Measurements from ENCODE around the gene TVP23C. TPM values are rescaled to one million over a fixed set of nuclear protein-coding genes. Genes with fewer than 3 reads are reported as not detected.

TVP23C gene
- total RNA-seq, 1 experiment from 2014 or later: 14.1 TPM

DNA sequence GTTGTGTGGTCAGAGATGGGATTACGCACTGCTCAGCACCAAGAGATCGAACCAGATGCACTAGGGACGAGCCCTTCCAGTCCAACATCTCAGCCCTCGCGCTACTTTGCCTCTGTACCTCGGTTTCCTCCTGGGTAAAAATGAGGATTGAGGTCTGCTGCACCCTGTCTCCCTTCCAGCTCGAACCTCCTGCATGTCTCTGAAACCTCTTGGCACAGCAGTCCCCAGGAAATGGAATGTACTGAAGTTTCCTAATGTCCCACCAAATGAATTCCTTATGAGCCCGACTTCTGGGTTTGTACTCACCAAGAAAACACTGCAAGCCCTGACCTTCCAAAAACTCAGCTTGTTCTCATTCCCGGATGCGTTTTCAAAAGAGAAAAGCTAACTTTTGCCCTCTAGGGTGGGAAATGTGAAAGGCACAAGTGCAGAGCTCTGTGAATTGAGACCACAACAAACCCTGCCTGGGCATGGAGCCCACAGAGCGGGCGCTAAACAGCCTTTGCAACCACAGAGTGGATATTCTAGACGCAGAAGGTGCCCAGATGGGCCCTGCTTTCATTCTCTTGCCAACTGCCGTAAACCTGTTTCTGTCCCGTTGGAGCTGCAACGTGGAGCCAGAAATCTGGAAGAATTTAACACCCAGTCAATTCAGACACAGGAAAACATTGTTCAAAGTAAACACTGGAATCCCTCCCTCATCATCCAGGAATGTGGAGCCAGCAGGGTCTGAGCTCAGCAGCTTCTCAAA, 106.1 kb downstream of the TVP23C start:
- Histone ChIP-seq H3K4me2 (ENCODE audit: low read length) (no peak overlapping the region), H3K9ac (ENCODE audit: low read length) (no peak overlapping the region), H2AFZ (ENCODE audit: low read depth, low read length, poor library complexity, severe bottlenecking) (no peak overlapping the region), H3K27ac (ENCODE audit: low read depth, low read length) (no peak overlapping the region), H3K4me1 (ENCODE audit: control insufficient read depth in 1 of 2, insufficient read depth in 2 of 2, low read length in 2 of 2) (no peaks in the 10 kb centered on the region), H3K4me3 (replicated peaks in 1 of 2; ENCODE audit: low read depth in 1 of 2, low read length in 2 of 2) (no peak overlapping the region), H3K9me3 (ENCODE audit: control insufficient read depth in 1 of 2, insufficient read depth in 1 of 2, low read depth in 1 of 2, low read length in 2 of 2) (peaks cover 6 to 8% of the 10 kb centered on the region in 2 experiments; a peak in 3 of 4 replicates), H3K36me3 (ENCODE audit: control insufficient read depth in 1 of 2, insufficient read depth in 2 of 2, low read length in 2 of 2) (no peaks in the 10 kb centered on the region), H3K9me2 (ENCODE audit: insufficient read depth) (no peaks in the 10 kb centered on the region), H4K20me1 (ENCODE audit: insufficient read depth) (no peaks in the 10 kb centered on the region), H3K27me3 (ENCODE audit: insufficient read depth, low read length) (no peaks in the 10 kb centered on the region), H3K79me2 (ENCODE audit: insufficient read depth, low read length) (no peaks in the 10 kb centered on the region)
- POLR2A ChIA-PET: no interaction called here
- ATAC-seq: no peak
- RAD21 ChIA-PET (ENCODE audit: low non-redundant PET in 1 of 2, low total read pairs in 2 of 2, uncharacterized antibody in 2 of 2, unreplicated experiment in 2 of 2): no interaction called here
- intact Hi-C loops (cut with micrococcal nuclease): no loop called here
- TF ChIP-seq FOSL1 (IDR thresholded peaks at IDR 0.05; ENCODE audit: low read depth) (no peak), TCF7L2 (IDR thresholded peaks at IDR 0.05; ENCODE audit: borderline replicate concordance, extremely low read depth, insufficient read depth, insufficient read length) (no peak), RAD21 (IDR thresholded peaks at IDR 0.05; ENCODE audit: low read depth) (no peak), EGR1 (IDR thresholded peaks at IDR 0.05; ENCODE audit: low read depth) (no peak), CEBPB (IDR thresholded peaks at IDR 0.05; ENCODE audit: low read depth) (no peak), CBX3 (IDR thresholded peaks at IDR 0.05; ENCODE audit: low read depth) (no peak), POLR2AphosphoS5 (IDR thresholded peaks at IDR 0.05; ENCODE audit: low read depth, low read length) (no peak), ZNF274 (IDR thresholded peaks at IDR 0.05; ENCODE audit: low read depth, low read length) (no peak), ZFX (IDR thresholded peaks at IDR 0.05) (no peak), YY1 (IDR thresholded peaks at IDR 0.05; ENCODE audit: extremely low read depth, insufficient replicate concordance, low read depth, low read length) (no peak), EZH2phosphoT487 (IDR thresholded peaks at IDR 0.05; ENCODE audit: borderline replicate concordance) (no peak), SP1 (IDR thresholded peaks at IDR 0.05; ENCODE audit: low read depth) (no peak), JUND (IDR thresholded peaks at IDR 0.05) (no peak), POLR2A (IDR thresholded peaks at IDR 0.05; ENCODE audit: borderline replicate concordance, extremely low read depth, insufficient read depth, insufficient read length) (no peak), SIN3A (IDR thresholded peaks at IDR 0.05; ENCODE audit: low read depth) (no peak), EZH2 (IDR thresholded peaks at IDR 0.05) (no peak), ELF1 (IDR thresholded peaks at IDR 0.05; ENCODE audit: borderline replicate concordance, low read depth) (no peak)
- TF ChIP-seq, protein P1, sequence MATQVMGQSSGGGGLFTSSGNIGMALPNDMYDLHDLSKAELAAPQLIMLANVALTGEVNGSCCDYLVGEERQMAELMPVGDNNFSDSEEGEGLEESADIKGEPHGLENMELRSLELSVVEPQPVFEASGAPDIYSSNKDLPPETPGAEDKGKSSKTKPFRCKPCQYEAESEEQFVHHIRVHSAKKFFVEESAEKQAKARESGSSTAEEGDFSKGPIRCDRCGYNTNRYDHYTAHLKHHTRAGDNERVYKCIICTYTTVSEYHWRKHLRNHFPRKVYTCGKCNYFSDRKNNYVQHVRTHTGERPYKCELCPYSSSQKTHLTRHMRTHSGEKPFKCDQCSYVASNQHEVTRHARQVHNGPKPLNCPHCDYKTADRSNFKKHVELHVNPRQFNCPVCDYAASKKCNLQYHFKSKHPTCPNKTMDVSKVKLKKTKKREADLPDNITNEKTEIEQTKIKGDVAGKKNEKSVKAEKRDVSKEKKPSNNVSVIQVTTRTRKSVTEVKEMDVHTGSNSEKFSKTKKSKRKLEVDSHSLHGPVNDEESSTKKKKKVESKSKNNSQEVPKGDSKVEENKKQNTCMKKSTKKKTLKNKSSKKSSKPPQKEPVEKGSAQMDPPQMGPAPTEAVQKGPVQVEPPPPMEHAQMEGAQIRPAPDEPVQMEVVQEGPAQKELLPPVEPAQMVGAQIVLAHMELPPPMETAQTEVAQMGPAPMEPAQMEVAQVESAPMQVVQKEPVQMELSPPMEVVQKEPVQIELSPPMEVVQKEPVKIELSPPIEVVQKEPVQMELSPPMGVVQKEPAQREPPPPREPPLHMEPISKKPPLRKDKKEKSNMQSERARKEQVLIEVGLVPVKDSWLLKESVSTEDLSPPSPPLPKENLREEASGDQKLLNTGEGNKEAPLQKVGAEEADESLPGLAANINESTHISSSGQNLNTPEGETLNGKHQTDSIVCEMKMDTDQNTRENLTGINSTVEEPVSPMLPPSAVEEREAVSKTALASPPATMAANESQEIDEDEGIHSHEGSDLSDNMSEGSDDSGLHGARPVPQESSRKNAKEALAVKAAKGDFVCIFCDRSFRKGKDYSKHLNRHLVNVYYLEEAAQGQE (IDR thresholded peaks at IDR 0.05; ENCODE audit: low read depth): no peak
- TF ChIP-seq, protein P2, sequence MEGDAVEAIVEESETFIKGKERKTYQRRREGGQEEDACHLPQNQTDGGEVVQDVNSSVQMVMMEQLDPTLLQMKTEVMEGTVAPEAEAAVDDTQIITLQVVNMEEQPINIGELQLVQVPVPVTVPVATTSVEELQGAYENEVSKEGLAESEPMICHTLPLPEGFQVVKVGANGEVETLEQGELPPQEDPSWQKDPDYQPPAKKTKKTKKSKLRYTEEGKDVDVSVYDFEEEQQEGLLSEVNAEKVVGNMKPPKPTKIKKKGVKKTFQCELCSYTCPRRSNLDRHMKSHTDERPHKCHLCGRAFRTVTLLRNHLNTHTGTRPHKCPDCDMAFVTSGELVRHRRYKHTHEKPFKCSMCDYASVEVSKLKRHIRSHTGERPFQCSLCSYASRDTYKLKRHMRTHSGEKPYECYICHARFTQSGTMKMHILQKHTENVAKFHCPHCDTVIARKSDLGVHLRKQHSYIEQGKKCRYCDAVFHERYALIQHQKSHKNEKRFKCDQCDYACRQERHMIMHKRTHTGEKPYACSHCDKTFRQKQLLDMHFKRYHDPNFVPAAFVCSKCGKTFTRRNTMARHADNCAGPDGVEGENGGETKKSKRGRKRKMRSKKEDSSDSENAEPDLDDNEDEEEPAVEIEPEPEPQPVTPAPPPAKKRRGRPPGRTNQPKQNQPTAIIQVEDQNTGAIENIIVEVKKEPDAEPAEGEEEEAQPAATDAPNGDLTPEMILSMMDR (IDR thresholded peaks at IDR 0.05 in 2 of 3, conservative IDR thresholded peaks at IDR 0.05 in 1 of 3; ENCODE audit: borderline replicate concordance in 1 of 3, insufficient read depth in 1 of 3, low read depth in 2 of 3, low read length in 2 of 3): no peak
- TF ChIP-seq, protein P3, sequence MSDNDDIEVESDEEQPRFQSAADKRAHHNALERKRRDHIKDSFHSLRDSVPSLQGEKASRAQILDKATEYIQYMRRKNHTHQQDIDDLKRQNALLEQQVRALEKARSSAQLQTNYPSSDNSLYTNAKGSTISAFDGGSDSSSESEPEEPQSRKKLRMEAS (IDR thresholded peaks at IDR 0.05): no peak
- no peak for DNase-seq (ENCODE audit: low read depth, low spot score)
- BruUV-seq (replicated peaks): no TSS peak
- CTCF ChIA-PET: no interaction called here

Data from HCT116 (cell line).